ENCODE measurements around the gene DSTYK. TPM values are rescaled to one million over a fixed set of nuclear protein-coding genes. Genes with fewer than 3 reads are reported as not detected.

DSTYK gene
- total and polyA plus RNA-seq, 2 donors (not counting 3 experiments of a cell fraction or from before 2014, with no cell fraction given), result 3.6 to 8.7 TPM

GRCh38 chr1:205121660-205122488 lies 89.6 kb downstream of the DSTYK start, which contains the start of gene RBBP5:
TSS of gene RBBP5 (minus strand) at chr1:205121978. CDS start at chr1:205121873, 105 bp downstream.
- H3K27me3 ChIP-seq (ENCODE audit: control insufficient read depth in 2 of 2, insufficient read depth in 2 of 2, low read length in 2 of 2), result no peaks in the 10 kb centered on the region
- H3K36me3 ChIP-seq (ENCODE audit: control insufficient read depth in 2 of 2, extremely low read depth in 1 of 2, insufficient read depth in 2 of 2, low read length in 2 of 2), result no peaks in the 10 kb centered on the region
- H3K4me2 ChIP-seq (ENCODE audit: insufficient read depth, low read length), result peak within 1 kb of the TSS; percentile 97
- dilution Hi-C loops (cut with MboI; ENCODE audit: extremely low pct_ligation_motif_present, low sequenced_read_pairs), result no loop called here
- peak within 1 kb of the TSS; percentile 52 to 90 (median 72) for H3K4me3 ChIP-seq (replicated peaks in 1 of 3; ENCODE audit: insufficient read depth in 1 of 3, low read depth in 1 of 3, low read length in 3 of 3)
- FAIRE-seq (peak; percentile 98), DNase-seq (ENCODE audit: low read depth, low spot score) (peak; percentile 98)
- no peaks in the 10 kb centered on the region for H3K9me3 ChIP-seq (replicated peaks; ENCODE audit: control insufficient read depth, insufficient read depth, low read length)
- no peaks in the 10 kb centered on the region for H4K20me1 ChIP-seq (replicated peaks; ENCODE audit: control insufficient read depth, extremely low read depth, insufficient read depth, low read length)
- intact Hi-C loops (cut with micrococcal nuclease), result loop anchor here (1.0 kb wide), 5 partner anchors 19 to 134 kb away; partner anchors contain the start of genes DSTYK and TMCC2
- H3K4me1 ChIP-seq (ENCODE audit: control insufficient read depth, extremely low read depth, insufficient read depth, low read length), result peaks cover 12% of the 10 kb centered on the region
- H3K9me1 ChIP-seq (replicated peaks; ENCODE audit: control insufficient read depth, extremely low read depth, insufficient read depth, low read length), result no peaks in the 10 kb centered on the region
- peak within 1 kb of the TSS; percentile 91 for H3K27ac ChIP-seq (ENCODE audit: insufficient read depth, low read depth, low read length)
- ChIA-PET CTCF (interaction anchor here (0.7 to 5.5 kb wide), 11 partner anchors 20 to 145 kb away, joined by 3 to 54 read pairs (median 3); partner anchors contain the start of gene TMCC2), POLR2A (interaction anchor here (1.1 to 1.3 kb wide), 2 partner anchors 12 to 605 kb away, joined by 3 to 4 read pairs; partner anchors contain the start of gene MDM4)
- peak within 1 kb of the TSS; percentile 95 for H3K9ac ChIP-seq (replicated peaks; ENCODE audit: extremely low read depth, insufficient read depth, low read length)
- no TSS peak for BruUV-seq (replicated peaks)
- H3K79me2 ChIP-seq (ENCODE audit: control insufficient read depth, insufficient read depth, low read length), result peaks cover 37% of the 10 kb centered on the region
- peak within 1 kb of the TSS; percentile 88 for H2AFZ ChIP-seq (ENCODE audit: low read depth, low read length)
- no peak for TF ChIP-seq GATA2 (IDR thresholded peaks at IDR 0.05; ENCODE audit: insufficient read depth, insufficient read length, low read depth, low read length)
- TF ChIP-seq POLR2A (IDR thresholded peaks at IDR 0.05; ENCODE audit: low read depth, low read length), result peak; percentile 85
- TF ChIP-seq CTCF (IDR thresholded peaks at IDR 0.05; ENCODE audit: extremely low read depth in 1 of 2, insufficient read depth in 1 of 2, low read depth in 1 of 2, low read length in 2 of 2), result peak; percentile 71 to 77
- peak; percentile 19 for TF ChIP-seq FOS (IDR thresholded peaks at IDR 0.05; ENCODE audit: borderline replicate concordance, insufficient read depth, low read length)
- no peak for TF ChIP-seq JUN (IDR thresholded peaks at IDR 0.05; ENCODE audit: borderline replicate concordance, insufficient read depth, insufficient read length, low read depth)
- TF ChIP-seq, protein P1, sequence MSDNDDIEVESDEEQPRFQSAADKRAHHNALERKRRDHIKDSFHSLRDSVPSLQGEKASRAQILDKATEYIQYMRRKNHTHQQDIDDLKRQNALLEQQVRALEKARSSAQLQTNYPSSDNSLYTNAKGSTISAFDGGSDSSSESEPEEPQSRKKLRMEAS (IDR thresholded peaks at IDR 0.05; ENCODE audit: insufficient read depth, insufficient read length), result peak; percentile 51
- TF ChIP-seq POLR2AphosphoS5 (IDR thresholded peaks at IDR 0.05; ENCODE audit: insufficient read depth, low read depth, low read length), result peak; percentile 72
- peak; percentile 59 for TF ChIP-seq MYC (IDR thresholded peaks at IDR 0.05; ENCODE audit: low read depth, low read length)
- no peak for TF ChIP-seq EZH2 (IDR thresholded peaks at IDR 0.05; ENCODE audit: borderline replicate concordance, low read depth, low read length, severe bottlenecking)
